AG08396 (cell line): ENCODE data around the gene GRID2IP.

Experiments used
- DNase-seq: peaks from one replicate; pipeline ENCODE4 v3.0.0; 2012; ENCODE audit warnings: low spot score, mixed read lengths

GRID2IP gene

DNA sequence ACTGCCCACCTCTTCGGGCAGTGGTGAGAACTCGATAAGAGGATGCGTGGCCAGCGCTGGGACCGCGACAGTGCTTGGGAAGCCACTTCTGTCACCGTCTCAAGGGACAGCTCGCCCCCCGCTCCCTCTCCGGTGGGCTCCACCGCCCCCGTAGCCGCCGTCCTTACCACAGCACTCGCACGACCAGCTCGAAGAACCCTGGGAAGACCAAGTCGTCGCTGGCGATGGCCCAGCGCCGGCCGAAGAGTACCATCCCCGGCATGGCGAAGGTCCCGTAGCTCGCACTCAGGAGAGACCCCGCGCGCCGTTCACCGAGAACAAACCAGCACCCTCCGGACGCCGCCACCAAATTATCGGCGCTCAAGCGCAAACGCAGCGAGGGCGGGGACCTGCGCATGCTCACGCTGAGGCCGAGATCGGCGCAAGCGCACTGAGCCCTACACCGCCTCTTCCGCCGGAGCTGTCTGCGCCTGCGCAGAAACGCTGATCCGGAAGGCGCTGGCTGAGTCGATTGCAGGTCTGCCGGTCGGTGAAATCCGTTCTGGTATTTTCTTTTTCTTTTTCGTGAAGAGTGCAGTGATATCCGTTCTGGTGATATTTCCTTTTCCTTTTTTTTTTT, 103.6 kb downstream of the GRID2IP start, which contains the start of gene DAGLB:
TSS of gene DAGLB (minus strand) at position 374 of the 619 bp plus-strand sequence. CDS start at position 262, 112 bp downstream.
- peak; percentile 97 for DNase-seq
